Mesenteric fat pad (tissue), 1 donor: ENCODE measurements around the gene MPO. TPM values are rescaled to one million over a fixed set of nuclear protein-coding genes. Genes with fewer than 3 reads are reported as not detected.

ENCODE experiments used
- DNase-seq: peaks from one replicate; pipeline ENCODE4 v3.0.0-alpha.2; 2020; ENCODE audit warnings: low spot score
- total RNA-seq: library from RNA; stranded (reverse); fragmentation: NEBNext Ultra II Directional; extraction: Animal tissue kit (Norgen Biotek cat#: 25700); gene quantifications from one replicate; pipeline ENCODE4 v1.2.1, GENCODE V29; 2021
- donor health status: DM: yes; HTN: yes; CAD: no.

MPO gene
- total RNA-seq, 1 donor from 2014 or later = 0.35 TPM

GRCh38 chr17:58242171-58242784 lies 38.5 kb downstream of the MPO start:
- DNase-seq = no peak

DNA sequence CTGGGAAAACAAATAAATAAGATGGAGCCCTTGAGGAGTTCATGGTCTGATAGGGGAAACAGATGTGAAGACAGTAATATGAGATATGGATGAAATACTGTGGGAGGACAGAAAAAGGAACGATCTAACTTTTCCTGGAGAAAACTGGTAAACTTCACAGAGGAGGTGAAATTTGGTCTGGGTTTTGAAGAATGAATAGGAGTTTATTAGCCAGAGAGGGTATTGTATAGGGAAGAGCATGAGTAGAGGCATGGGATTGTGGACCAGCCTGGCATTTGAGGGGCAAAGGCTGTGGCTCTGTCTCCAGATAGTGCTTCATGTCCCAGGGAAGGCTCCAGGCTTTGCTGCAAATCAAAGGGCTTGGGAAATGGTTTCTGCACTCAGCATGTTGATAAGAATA lies 40.7 kb downstream of the MPO start:
- no peak for DNase-seq

DNA sequence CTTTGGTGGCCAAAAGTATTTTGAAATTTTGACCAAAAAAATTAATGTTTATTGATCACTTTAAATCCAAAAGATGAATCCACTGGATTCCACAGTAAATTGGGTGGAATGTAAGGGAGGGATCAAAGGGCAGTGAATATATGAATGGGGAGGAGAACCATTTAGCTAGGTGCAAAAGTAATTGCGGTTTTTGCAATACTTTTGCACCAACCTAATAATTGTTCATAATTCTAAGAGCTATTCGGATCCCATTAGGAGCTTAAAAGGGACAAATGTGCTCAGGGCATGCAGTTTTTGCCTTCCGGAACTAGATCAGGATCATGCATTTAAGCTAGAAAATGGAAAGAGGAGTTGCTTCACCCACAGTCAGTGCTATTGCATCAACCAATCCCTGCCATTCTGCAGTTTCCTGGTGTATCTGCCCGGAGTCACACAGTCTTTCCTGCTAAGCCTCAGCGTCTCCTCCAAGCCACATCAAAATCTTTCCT lies 42.5 kb downstream of the MPO start, which contains the start of gene LPO:
Gene LPO (plus strand): TSS at position 438 of the 488 bp plus-strand sequence. CDS start 4,396 bp downstream, outside the sequence.
- DNase-seq = no peak

DNA sequence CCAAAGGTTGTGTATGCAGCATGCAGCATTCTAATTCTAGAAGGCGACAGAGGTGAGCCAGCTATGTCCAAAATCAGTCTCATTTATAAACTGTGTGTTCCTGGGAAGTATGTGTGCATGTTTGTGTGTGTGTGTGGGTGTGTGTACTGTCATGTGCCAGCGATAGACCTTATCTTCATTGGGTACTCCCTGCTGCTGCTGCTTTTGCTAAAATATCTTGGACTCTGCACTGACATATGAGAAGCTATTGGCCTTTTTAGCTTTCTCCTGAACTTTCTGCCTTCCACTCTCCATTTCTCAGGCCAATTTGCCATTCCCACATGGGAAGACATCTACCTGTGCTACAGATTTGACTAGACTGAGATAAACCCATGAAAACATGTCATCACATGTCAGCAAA lies 44.3 kb downstream of the MPO start:
- DNase-seq = no peak

GRCh38 chr17:58235821-58236220 lies 44.9 kb downstream of the MPO start:
- DNase-seq = no peak

DNA sequence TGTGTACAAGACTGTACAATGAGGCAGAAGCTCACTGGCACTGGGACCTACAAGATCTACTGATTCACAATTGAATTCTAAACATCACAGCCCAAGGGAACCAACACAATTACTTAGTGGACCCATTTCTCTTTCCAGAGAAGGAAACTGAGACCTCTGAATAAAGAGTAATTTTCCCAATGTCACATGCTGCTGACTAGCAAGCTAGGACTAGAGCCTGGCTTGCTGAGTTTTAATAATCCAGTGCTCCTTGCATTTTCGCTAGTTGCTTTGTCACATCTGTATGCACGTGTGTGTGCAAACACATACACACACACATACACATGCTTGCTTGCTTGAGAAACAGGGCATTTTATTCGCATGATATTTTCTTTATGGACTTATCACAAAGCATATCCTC lies 46.2 kb downstream of the MPO start:
- DNase-seq = no peak

GRCh38 chr17:58233543-58233942 lies 47.2 kb downstream of the MPO start:
- DNase-seq = no peak

GRCh38 chr17:58232707-58233156 lies 48.0 kb downstream of the MPO start:
- no peak for DNase-seq

- no peak for DNase-seq
Measured at GRCh38 chr17:58231641-58232040, 49.1 kb downstream of the MPO start.

- no peak for DNase-seq
Measured at GRCh38 chr17:58229881-58230280, 50.9 kb downstream of the MPO start.

- no peak for DNase-seq
Measured at GRCh38 chr17:58229384-58229783, 51.4 kb downstream of the MPO start.

DNA sequence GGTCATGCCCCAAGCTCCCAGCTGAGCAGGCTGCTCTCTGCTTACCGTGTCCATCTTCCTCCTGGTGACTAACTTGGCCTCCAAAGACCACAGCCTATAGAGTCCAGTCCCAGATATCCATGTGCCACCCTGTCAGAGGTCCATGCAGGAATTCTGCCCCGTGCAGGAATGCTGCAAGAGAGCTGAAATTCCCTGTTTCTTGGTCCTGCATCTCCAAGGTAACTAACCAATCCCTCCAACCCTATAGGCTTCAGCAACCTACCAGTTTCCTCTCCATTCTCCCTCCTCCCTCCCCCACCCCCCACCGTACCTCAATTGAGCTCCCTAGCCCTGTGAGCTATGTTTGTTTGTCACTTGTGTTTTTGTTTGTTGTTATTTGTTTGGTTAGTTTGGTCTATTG lies 52.1 kb downstream of the MPO start:
- DNase-seq = no peak

DNA sequence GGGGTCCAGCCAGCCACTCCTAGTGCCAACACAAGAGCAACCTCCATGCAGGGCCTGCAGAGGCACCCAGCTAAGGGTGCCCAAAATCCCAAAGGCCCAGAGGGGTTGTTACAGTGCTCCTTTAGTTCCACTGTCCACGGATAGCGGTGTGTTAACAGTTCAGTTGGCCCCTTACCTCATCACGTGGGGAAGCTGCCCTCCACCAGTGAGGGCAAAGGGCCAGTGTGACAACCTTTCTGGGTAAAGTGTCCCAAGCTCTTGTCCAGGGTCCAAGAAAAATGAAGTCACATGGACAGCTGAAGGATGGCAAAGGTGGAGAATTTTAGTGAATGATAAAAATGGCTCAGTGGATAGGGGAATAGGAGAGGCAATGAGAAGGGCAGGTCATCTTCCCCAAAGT lies 53.0 kb downstream of the MPO start:
- no peak for DNase-seq

DNA sequence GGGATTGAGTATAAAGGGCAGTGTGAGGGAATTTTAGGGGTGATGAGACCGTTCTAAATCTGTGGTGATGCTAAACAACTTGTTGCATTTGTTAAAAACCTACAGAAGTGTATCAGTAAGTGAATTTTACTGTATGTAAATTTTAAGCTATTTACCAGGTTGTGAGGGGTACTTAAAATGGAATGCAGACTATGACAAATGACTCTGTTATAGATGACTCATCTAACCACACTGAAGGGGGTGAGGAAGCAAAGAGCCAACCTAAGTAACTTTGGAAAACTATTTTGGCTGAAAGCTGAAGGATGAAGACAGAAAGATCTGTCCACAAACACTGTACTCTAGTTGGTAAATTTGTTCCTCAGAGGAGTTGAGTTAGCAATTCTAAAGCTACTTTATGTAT lies 56.4 kb downstream of the MPO start:
- DNase-seq = no peak

Other genes starting within 250 kb of the MPO start
- gene DYNLL2, start 197.5 kb downstream of the MPO start, total RNA-seq = 32.2 TPM
- gene OR4D1, start 132.6 kb downstream of the MPO start, total RNA-seq = not detected
- gene OR4D2, start 114.0 kb downstream of the MPO start, total RNA-seq = not detected
- not detected for gene EPX, start 88.2 kb downstream of the MPO start, total RNA-seq
- gene MKS1, start 61.7 kb downstream of the MPO start, total RNA-seq = 9.6 TPM
- not detected for gene LPO, start 42.4 kb downstream of the MPO start, total RNA-seq
- 1.3 TPM for gene TSPOAP1, start 47.9 kb upstream of the MPO start, total RNA-seq
- 61.9 TPM for gene SUPT4H1, start 71.3 kb upstream of the MPO start, total RNA-seq
- not detected for gene RNF43, start 136.6 kb upstream of the MPO start, total RNA-seq
- gene HSF5, start 207.5 kb upstream of the MPO start, total RNA-seq = 0.06 TPM
- gene MTMR4, start 233.7 kb upstream of the MPO start, total RNA-seq = 38.1 TPM